Measurements from ENCODE around the gene ADGB.

Gene ADGB

GRCh38 chr6:146864885-146865284, 266.1 kb downstream of the ADGB start:
- no peak for DNase-seq

Data from C1 segment of cervical spinal cord (tissue), 14 donors.